D341Med (cell line): ENCODE data around the gene CERK.

Experiments
- DNase-seq: peaks from one replicate; pipeline ENCODE4 v3.0.0; 2012; ENCODE audit warnings: low spot score

The CERK gene

DNA sequence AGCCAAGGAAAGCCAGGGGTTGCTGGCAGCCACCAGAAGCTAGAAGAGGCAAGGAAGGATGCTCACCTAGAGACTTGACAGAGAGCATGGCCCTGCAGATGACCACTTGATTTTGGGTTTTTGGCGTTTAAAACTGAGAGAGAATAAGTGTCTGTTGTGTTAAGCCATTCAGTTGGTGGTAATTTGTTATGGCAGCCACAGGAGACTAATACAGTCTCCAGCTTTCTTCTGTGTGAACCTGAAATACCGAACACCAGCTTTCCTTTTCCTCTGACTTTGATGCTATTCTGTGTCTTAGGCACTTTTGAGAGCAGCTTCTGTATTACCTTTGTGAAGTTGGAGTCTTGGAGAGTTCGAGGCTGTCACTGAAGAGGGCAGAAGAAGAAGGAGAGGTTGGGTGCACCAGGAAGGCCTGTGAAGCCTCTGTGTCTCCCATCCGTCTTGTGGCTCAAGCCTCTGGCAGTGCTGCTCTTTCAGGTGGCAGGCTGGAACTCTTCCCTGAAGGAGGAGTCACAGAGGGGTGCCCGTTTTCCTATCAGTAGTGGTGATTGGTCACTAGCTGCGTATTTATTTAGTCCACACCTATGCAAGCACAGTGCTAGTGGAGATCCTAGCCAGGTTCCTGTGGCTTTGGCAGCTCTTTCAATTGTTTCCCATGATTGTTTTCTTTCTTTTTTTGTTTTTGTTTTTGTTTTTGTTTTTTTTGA is 26.9 kb upstream of the CERK start:
- DNase-seq, result no peak

DNA sequence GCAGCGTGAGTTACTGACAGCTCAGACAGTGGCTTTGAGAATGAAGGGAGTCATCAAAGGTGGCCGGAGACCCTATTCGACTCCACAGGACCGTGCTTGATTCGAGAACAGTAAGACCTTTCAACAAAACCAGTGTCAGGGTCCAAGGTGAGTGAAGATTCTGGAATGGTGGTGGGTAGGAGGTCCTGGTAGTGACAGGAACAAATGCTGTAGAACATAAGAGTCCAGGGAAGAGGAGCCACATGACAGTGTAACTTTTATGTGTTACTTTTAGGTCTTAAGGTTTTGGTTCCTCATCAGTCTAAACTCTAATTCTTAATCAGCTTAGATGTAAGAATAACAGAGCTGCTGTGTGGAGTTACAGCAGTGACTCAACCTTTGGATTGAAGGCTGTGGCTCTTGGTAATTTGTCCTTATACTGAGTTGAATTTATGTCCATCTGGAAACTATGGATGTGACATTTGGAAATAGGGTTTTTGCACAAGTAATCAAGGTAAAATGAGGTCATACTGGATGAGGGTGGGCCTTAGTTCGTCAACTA is 26.2 kb upstream of the CERK start:
- no peak for DNase-seq

GRCh38 chr22:46763051-46763705 is 25.1 kb upstream of the CERK start:
- no peak for DNase-seq

- peak; percentile 96 for DNase-seq
Measured at GRCh38 chr22:46762238-46763050, 24.4 kb upstream of the CERK start, which contains the start of gene TBC1D22A. Gene TBC1D22A, plus strand, starts transcription at chr22:46762650. Its CDS starts 137 bp downstream, at chr22:46762787.

DNA sequence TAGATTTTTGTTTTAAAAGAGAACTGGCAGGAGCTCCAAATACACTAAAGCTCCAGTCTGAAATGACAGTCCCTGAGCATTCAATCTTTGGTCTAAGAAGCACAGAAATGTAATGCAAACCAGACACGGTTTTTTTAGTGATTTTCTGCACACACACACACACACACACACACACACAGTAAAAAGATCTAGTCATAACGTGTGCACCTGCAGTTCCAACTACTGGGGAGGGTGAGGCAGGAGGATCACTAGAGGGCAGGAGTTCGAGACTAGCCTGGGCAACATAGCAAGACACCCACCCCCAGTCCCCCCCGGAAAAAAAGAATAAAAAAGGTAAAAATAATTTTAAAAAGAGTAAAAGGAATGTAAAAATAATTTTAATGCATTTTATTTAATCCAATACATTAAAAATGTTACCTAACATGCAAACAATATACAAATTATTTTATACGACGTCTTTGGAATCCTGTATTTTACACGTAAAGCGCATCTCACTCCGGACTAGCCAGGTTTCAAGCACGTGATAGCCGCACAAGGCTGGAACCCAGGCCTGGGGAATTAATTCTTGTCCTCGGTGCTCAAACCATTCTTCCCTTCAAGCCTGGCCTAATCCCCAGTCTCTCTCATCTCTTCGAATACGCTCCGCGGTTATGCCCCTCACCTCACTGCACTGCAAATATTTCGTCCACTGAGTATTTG is 23.6 kb upstream of the CERK start:
- DNase-seq, result peak; percentile 55

- DNase-seq, result no peak
Measured at GRCh38 chr22:46761017-46761416, 23.0 kb upstream of the CERK start.

DNA sequence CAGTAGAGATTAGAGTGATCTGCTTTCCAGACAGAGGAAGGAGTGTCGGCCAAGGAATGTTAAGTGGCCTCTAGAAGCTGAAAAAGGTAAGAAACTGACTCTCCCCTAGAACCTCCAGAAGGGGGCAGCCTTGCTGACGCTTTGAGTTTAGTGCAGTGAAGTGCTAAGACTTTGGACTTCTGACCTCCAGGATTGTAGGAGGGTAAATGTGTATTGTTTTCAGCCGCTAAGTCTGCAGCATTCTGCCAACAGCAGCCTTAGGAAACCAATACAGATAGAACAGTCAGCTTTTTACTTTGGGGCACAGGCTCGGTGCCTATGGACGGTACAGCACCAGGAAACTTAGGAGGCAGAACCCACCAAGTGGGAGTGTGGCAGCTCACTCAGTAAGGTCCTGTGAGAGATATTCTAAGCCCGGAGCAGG is 20.8 kb upstream of the CERK start:
- DNase-seq, result peak; percentile 56

GRCh38 chr22:46758121-46758520 is 20.1 kb upstream of the CERK start:
- DNase-seq, result no peak

GRCh38 chr22:46757104-46757503 is 19.1 kb upstream of the CERK start:
- DNase-seq, result no peak

DNA sequence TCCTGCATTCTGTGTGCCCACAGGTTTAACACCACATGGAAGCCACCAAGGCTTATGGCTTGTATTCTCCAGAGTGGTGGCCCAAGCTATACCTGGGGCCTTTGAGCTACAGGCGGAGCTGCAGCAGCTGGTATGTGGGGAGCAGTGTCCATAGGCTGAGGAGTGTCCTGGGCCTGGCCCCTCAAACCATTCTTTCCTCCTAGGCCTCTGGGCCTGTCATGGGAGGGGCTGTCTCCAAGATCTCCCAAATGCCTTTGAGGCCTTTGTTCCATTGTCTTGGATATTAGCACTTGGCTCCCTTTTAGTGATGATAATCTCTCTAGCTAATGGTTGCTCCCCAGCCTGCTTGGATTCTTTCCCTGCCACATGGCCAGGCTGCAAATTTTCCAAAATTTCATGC is 18.0 kb upstream of the CERK start:
- DNase-seq, result no peak

DNA sequence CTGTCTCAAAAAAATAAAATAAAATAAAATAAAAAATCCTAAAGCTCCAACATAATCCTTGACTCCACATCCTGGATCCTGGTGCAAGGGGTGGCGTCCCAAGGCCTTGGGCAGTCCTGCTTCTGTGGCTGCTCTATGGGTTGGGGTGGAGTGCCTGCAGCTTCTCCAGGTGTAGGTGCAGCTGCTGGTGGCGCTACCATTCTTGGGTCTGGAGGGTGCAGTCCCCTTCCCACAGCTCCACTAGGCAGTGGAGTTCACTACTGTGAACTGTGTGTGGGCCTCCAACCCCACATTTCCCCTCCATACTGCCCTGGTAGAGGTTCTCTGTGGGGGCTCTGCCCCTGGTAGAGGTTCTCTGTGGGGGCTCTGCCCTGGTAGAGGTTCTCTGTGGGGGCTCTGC is 17.5 kb upstream of the CERK start:
- no peak for DNase-seq

DNA sequence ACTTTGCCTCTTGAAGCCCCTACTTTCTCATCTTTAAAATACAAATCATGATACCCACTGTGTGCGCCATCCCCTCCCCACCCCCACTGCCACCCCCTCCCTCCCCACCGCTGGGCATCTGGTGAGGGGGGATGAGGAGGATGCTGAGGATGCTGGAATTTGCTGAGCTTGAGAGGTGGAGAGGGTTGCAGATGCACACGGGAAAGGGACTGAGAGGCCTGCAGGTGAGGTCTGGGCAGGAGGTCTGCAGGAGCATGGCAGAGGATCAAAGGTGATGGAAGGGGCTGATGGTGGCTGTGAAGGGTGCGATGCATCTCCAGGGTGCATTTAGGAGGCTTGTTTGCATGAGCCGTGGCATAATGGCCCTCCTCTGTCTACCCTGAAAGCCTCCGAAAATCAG is 16.8 kb upstream of the CERK start:
- DNase-seq, result no peak

DNA sequence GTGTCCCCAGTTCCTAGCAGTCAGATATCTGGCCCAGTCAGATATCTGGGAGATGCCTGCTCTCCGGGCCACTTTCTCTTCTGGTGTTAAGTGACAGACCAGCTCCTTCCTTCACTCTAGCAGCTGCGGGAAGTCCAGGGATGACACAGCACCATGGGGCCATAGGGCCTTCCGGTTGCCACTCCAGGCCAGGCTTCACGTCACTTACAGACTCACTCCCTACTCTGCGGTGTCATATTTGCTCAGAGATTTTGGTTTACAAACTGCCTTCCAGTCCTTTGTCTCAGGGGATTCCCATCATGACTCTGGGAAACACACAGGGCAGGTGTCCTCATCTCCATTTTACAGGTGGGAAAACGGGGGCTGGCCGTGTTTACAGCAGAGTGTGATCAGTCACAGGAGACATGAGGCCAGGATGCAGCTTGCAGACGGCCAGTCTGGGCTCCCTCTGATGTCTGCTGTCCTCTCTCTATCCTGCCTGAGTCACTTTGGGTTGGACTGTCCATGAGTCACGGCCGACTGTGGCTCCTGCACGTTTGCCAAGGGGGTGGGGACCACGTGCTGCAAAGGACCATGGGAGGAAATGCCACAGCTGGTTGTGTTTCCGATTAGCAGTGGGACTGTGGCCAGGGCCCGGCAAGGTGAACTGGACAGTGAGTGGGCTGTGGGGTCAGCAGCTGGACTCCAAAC is 16.2 kb upstream of the CERK start:
- DNase-seq, result no peak

- DNase-seq, result no peak
Measured at GRCh38 chr22:46753761-46754109, 15.7 kb upstream of the CERK start.

- no peak for DNase-seq
Measured at GRCh38 chr22:46753360-46753759, 15.3 kb upstream of the CERK start.

- no peak for DNase-seq
Measured at GRCh38 chr22:46752988-46753310, 14.9 kb upstream of the CERK start.

DNA sequence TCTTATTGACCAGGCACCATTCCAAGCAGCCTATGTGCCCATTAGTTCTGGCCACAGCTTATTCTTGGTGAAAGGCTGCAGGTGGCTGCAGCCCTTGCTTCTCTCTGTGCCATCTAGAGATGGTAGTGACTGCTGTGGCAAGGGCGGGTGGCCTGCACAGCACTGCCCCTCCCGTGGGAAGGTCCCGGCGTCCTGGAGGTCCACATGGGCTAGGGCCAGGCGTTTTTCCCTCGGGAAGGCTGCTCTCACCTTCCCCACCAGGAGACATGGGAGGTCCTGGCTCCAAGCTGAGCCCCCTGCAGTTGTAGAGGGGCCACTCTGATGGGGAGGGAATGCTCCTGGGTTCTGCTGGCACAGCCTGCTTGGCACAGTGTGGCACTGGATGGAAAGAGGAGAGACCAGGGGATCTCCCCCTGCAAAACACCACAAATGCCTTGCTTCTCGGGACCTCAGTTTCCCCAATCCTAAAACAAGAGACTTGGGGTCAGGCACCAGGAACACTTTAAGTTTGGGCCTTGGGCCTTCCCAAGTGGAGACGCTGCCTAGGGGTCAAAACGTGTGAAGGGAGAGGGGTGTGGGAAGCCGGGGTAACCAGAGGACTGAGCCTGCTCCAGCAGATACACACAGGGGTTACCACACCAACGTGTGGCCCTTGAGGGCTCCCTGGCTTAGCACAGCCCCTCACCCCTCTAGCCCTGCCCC is 14.4 kb upstream of the CERK start:
- DNase-seq, result no peak

- no peak for DNase-seq
Measured at GRCh38 chr22:46750863-46751443, 12.9 kb upstream of the CERK start.

GRCh38 chr22:46750530-46750800 is 12.4 kb upstream of the CERK start:
- DNase-seq, result no peak

DNA sequence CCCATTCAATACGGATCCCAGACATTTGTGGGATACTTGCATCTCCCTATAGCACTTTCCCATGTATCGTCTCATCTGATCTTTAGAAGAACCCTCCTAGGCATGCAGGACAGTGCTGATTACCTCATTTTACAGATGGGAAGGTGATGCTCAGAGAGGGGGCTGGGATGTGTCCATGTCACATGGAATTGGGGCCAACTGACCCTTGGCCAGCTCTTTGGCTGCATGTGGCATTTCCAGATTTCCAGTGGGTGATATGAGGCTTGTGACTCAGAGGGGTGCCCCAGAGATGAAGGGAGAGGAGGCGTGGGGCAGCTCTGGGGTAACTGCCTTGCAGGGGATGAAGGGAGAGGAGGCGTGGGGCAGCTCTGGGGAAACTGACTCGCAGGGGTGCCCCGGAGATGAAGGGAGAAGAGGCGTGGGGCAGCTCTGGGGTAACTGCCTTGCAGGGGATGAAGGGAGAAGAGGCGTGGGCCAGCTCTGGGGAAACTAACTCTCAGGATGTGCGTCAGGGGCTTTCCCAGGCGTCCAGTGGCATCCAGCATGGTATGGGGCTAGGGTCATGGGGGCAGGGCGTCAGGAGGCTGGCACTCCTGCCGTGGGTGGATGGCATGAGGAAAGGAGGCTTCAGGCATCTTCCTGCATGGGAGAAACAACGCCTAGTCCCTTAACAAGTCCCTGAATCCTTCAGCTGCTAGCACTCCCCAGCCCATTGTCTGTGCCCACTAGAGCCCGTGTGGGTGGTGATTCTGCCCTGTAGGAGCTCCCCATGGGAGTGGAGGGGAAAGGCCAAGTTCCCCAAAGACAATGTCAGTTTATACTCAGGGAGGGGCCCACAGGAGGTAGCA is 11.9 kb upstream of the CERK start:
- no peak for DNase-seq
